Caki2 (cell line): ENCODE measurements around the gene LGALS1. TPM values are rescaled to one million over a fixed set of nuclear protein-coding genes. Genes with fewer than 3 reads are reported as not detected.
A peak's percentile ranks its signal among the peaks of the same experiment; 100 is the strongest.
"Not testable (repeated sequence)": the region's sequence is repeated elsewhere in the genome, so short reads cannot be mapped to it uniquely, and the experiment has no call there.

Experiments used
- DNase-seq: peaks from one replicate; pipeline ENCODE4 v3.0.0-alpha.2; 2015; ENCODE audit warnings: low read depth
- in situ Hi-C: cut with HindIII; loops from 2 replicates; pipeline ENCODE4 v1.10.0; 2016; ENCODE audit warnings: low sequenced_read_pairs, low pct_unique_long_range_greater_than_20kb, mixed read lengths
- total RNA-seq: library from RNA; depleted of rRNA; stranded (reverse); fragments of >200 nt; shearing (Covaris generic); gene quantifications from 2 replicates; pipeline ENCODE4 v1.2.3, GENCODE V29; 2014; ENCODE audit warnings: low replicate concordance

The LGALS1 gene
- total RNA-seq, 1 experiment from 2014 or later: 5,137 TPM

GRCh38 chr22:37636949-37637273 is 38.5 kb upstream of the LGALS1 start:
- no peak for DNase-seq
- in situ Hi-C loops: no loop called here

DNA sequence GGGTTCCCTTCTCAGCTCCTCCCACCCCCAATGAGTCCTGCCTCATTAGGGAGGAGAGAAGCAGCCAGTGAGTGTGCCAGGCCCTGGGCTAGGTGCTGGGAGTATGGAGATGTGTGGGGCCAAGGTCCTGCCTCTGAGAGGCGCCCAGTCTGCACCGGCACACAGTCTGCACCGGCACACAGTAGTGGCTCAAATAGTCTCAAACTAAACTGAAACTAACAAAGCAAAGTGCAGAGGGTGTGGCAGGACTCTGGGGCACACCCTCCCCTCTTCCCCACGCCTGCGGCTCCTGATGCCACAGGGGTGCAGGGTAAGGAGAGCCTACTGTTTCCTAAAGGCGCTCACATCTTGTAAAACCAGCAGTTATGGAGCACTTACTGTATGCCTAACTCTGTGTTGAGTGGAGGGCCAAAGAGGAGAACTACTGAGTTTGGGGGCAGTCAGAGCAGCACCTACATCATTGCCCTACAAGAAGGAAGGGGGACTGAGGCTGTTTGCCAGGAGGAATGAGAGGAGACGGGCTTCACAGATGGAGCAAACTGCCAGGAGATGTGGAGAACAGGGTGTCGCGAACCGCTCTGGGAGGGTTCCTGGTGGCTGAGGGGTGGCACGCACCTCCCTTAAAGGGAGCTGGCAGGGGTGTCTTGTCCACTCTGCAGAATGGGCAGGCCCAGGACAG is 36.9 kb upstream of the LGALS1 start:
- in situ Hi-C loops: no loop called here
- no peak for DNase-seq

- in situ Hi-C loops: no loop called here
- DNase-seq: no peak
Observed at GRCh38 chr22:37639070-37639760, 36.2 kb upstream of the LGALS1 start, which contains the start of gene SH3BP1. Gene SH3BP1 (plus strand): TSS chr22:37639669. CDS start chr22:37639788, 119 bp downstream.

DNA sequence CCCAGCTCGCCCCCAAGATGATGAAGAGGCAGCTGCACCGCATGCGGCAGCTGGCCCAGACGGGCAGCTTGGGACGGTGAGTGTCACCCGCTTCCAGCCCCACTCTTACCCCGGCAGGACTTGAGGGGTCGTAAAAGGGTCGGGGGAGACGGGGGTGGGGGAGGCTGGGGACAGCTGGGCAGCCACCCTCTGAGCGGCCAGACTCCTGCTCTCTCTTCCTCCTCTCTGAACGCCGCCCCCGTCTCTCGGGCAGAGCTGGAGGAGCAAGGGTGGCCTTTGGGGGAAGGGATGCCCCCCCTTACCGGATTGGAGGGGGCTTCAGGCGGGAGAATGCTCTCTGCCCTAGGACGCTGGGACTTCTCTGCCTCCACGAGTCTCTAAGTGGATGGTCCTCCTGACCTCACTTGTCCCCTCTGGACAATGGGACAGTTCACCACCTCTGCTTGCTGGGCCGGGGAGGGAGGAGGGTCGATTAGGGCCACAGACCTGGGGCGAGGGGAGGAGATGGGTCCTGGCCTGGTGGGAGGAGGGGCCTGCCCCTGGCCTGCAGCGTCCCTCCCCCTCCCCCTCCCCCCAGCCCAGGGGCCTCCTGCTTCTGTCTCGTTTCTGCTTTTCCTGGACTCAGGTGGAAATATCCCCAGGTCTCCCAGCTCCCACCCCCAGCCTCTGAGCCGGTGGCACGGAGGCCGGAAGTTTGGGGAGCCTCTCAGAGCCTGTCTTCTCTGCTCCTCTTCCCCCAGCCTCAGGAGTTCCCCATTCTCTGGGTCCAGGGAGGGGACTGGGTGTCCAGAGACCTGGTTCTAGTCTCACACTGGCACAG is 35.5 kb upstream of the LGALS1 start:
- in situ Hi-C loops: no loop called here
- no peak for DNase-seq

DNA sequence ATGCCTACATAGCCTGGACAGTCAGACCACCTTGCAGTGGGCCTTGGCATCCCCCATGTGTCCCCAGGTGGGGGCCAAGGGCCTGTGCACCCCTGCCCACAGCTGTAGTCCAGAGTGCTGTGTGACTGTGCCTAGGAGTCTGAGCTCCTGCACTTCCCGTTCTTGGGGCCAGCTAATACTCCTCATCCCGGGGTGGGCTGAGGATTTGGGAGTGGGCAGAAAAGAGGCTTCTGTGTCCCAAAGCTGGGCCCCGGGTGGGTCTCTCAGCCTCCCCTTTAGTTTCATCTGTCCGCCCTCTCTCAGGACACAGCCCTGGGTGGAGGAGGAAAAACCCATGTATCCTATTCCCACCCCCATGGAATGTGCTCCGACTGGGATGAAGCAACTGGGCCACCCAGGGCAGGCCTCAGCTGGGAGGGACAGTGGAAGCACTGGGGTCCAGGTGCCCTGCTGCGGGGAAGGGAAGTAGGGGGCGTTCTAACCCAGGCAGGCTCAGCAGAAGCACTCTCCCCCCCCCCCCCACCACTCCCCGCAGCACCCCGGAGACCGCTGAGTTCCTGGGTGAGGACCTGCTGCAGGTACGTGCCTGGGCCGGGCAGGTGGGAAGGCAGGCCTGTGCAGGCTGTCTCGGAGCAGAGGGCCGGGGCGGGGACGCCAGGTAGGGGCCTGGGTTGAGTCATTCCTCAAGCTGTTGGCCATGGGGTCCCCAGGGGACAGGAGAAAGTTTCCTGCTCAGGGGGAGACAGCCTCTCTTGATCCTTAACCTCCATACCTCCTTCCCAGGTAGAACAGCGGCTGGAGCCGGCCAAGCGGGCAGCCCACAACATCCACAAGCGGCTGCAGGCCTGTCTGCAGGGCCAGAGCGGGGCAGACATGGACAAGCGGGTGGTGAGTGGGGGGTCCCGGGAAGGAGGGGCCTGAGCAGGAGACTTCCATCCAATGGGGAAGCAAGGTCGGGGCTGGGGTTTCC is 34.6 kb upstream of the LGALS1 start:
- in situ Hi-C loops: no loop called here
- no peak for DNase-seq

DNA sequence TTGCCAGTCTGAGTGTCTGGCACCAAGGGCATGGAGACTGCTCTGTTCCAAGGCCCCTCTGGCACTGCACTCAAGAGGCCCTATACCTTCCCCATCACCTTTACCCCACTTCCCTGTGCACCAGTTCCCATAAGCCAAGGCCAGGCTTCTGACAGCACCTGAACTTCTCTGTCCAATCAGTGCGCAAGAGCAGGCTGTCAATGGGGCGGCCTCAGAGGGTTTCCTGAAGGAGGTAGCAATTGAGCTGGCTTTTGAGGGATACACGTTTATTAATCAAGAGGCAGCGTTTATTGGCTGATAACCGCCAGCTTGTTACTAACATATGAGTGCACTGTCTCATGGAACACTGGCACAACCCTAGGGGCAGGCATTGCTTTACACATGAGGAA is 33.9 kb upstream of the LGALS1 start:
- in situ Hi-C loops: no loop called here
- DNase-seq: no peak

DNA sequence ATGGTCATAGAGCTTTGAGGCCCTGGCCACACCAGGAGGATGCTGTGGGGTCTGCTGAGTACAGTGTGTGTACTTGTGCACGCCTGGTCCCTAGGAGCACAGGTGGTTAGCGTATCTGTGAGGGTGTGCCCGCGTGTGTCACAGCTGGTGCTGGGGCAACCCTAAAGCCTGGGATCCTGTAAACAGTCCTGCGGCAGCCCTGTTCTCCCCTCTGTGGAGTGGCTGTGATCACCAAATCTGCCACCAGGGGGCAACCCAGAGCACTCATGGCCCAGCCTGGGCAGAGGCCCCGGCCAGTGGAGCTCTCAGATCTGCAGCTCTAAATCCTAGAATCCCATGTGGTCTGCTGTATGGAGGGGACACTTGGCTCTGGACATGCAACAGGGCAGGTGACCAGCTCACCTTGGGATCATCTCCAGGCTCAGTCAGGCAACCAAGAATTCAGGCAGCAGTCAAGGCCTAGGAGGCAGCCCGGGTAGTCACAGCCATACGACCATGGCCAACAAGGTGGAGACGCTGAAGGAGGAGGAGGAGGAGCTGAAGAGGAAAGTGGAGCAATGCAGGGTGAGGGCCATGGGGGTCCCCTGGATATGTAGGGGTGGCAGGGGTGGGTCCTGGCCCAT is 32.1 kb upstream of the LGALS1 start:
- in situ Hi-C loops: no loop called here
- peak; percentile 65 for DNase-seq

- in situ Hi-C loops: no loop called here
- no peak for DNase-seq
Observed at GRCh38 chr22:37647317-37647716, 28.1 kb upstream of the LGALS1 start.

DNA sequence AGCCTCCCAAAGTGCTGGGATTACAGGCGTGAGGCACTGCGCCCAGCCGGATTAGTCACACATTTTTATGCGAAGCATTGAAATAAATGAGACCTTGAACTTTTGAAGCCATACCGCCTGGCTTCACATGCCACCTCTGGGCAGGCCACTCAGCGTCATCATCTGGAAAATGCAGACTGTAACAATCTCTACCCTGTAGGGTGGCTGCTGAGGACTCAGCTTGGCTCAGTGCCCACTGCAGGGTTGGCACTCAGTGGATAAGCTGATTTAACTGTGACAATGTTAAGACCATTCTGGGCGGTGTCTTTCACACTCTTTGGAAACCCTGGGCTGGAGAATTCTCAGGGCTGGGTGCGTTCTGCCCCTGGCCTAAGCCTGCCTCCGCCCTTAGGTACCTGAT is 27.5 kb upstream of the LGALS1 start:
- in situ Hi-C loops: no loop called here
- DNase-seq: peak; percentile 94

- no peak for DNase-seq
Observed at GRCh38 chr22:37650463-37651136, 24.8 kb upstream of the LGALS1 start.

DNA sequence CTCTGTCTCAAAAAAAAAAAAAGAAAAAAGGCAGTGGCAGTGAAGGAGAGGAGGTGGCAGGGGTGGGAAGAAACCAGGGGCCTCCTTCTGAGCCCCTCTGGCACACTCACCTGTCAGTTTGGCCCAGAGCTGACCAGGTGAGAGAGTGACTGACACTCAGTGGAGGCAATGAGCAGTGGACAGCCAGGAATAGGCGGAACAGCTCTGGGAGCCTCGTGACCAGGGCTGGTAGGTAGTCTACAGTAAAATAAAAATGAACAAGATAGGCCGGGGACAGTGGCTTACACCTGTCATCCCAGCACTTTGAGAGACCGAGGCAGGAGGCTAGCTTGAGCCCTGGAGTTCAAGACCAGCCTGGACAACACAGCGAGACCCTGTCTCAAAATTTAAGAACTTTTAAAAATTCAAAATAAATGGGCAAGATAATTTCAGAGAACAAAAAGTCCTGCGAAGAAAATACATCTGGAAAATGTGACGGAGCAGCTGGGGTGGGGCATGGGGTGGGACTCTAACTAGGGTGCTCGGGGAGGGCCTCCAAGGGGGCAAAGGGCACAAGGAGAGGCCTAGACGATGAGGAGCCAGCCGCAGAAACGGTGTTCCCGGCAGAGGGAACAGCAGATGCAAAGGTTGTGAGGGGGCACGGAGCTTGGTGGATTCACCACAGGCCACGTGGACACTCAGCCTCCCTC is 20.7 kb upstream of the LGALS1 start:
- in situ Hi-C loops: no loop called here
- no peak for DNase-seq

More at GRCh38 chr22:37650463-37651136, 24.8 kb upstream of the LGALS1 start:
- in situ Hi-C loops: no loop called here

GRCh38 chr22:37655252-37655563 is 20.2 kb upstream of the LGALS1 start:
- in situ Hi-C loops: no loop called here
- no peak for DNase-seq

- in situ Hi-C loops: not testable (repeated sequence)
Observed at GRCh38 chr22:37656583-37656982, 18.9 kb upstream of the LGALS1 start.

DNA sequence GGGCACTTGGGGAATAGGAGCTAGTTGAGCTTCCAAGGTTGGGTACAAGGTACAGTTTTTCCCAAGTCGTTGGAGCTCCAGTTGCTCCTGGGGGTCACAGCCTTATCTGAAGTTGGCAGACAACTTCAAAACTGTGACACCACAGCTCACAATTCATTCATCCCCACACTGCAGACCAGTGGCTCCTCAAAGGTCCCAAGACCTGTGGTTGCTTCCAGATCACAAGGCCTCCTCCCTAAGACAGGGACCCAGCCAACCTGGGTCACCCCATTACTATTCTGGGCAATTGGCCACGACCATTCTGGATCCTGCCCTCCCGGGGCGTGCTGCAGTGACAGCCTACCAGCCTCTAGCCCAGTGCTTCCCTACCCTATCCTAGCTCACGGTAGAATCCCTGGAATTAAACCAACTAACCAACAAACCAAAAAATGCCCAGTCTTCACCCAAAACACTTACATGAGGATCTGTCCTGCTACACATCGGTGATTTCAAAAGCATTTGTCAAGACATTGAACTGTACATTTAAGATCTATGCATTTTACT is 17.8 kb upstream of the LGALS1 start:
- peak; percentile 54 for DNase-seq
- in situ Hi-C loops: no loop called here

More at GRCh38 chr22:37656583-37656982, 18.9 kb upstream of the LGALS1 start:
- not testable (repeated sequence) for DNase-seq

DNA sequence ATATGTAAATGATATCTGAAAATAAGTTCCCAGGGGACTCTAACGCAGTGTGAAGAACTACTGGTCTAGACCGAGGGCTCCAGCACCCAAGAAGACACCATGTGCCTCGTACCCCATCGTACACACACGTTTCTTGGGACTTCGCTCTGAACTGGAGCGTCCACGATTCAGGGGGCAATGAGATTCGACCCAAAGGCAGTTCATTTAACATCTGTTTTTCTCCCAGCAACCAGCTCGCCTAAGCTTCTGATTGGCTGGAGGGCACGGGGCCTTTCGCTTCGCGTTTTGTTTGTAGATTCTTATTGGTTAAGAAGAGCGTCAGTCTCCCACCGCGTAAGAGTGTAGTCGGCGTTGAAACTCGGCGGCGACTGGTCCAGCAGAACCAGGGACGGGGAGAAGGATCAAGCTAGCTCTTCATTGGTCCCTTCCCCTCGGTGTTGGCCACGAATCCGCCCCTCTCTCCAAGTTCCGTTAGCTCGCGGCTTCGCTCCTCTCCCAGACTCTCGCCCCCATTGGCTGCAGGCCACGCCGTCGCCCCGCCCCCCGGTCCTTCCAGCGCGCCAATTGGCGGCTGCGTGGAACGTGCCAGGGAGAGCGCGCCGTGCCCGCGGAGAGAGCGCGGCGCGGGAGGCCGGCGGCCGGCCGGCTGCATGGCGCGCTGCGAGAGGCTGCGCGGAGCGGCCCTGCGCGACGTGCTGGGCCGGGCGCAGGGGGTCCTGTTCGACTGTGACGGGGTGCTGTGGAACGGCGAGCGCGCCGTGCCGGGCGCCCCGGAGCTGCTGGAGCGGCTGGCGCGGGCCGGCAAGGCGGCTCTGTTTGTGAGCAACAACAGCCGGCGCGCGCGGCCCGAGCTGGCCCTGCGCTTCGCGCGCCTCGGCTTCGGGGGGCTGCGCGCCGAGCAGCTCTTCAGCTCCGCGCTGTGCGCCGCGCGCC is 17.0 kb upstream of the LGALS1 start, which contains the start of gene PDXP:
Gene PDXP, plus strand, starts transcription at position 591 of the 933 bp plus-strand sequence. Its CDS starts 60 bp downstream, at position 651.
- DNase-seq: peak; percentile 100
- in situ Hi-C loops: no loop called here
